ENCODE measurements around the gene FNDC3B. TPM values are rescaled to one million over a fixed set of nuclear protein-coding genes. Genes with fewer than 3 reads are reported as not detected.

The FNDC3B gene
- total and polyA plus RNA-seq, 2 of the 8 experiments (the other 6 are each of a cell fraction or from before 2014, with no cell fraction given): 14.1 to 44.4 TPM

- Histone ChIP-seq H3K4me2 (ENCODE audit: insufficient read depth in 1 of 2, low read depth in 2 of 2, low read length in 2 of 2) (no peak overlapping the region), H2BK12ac (ENCODE audit: low read depth, low read length) (no peak overlapping the region), H3K4me3 (ENCODE audit: extremely low read depth in 1 of 4, insufficient read depth in 2 of 4, low read depth in 3 of 4, low read length in 4 of 4) (no peak overlapping the region), H3K9ac (replicated peaks in 1 of 4; ENCODE audit: extremely low read depth in 1 of 4, low read depth in 3 of 4, low read length in 3 of 4) (no peak overlapping the region), H3K27me3 (replicated peaks in 1 of 4; ENCODE audit: control insufficient read depth in 3 of 4, extremely low read depth in 1 of 4, insufficient read depth in 3 of 4, low read length in 3 of 4) (no peaks in the 10 kb centered on the region), H2BK5ac (ENCODE audit: low read depth, low read length) (no peak overlapping the region), H3K27ac (ENCODE audit: low read depth, low read length) (no peak overlapping the region), H3K79me1 (ENCODE audit: low read depth, low read length) (no peaks in the 10 kb centered on the region), H3K14ac (ENCODE audit: insufficient read length) (no peak overlapping the region), H4K5ac (ENCODE audit: insufficient read length, low read depth, low read length) (no peak overlapping the region), H3K4me1 (replicated peaks in 1 of 4; ENCODE audit: control insufficient read depth in 3 of 4, insufficient read depth in 4 of 4, low read length in 3 of 4) (no peaks in the 10 kb centered on the region), H2BK120ac (replicated peaks; ENCODE audit: low read depth, low read length) (no peak overlapping the region), H2AFZ (ENCODE audit: low read length) (no peak overlapping the region), H3K23ac (ENCODE audit: insufficient read length) (no peak overlapping the region), H3K18ac (ENCODE audit: extremely low read depth, low read length) (no peak overlapping the region), H3K23me2 (ENCODE audit: low read depth, low read length) (no peaks in the 10 kb centered on the region), H4K91ac (replicated peaks; ENCODE audit: insufficient read length, low read length) (no peak overlapping the region), H3K56ac (replicated peaks; ENCODE audit: insufficient read length, low read depth, low read length) (no peak overlapping the region), H4K20me1 (replicated peaks in 1 of 2; ENCODE audit: control insufficient read depth in 1 of 2, insufficient read depth in 2 of 2, low read length in 2 of 2) (no peaks in the 10 kb centered on the region), H2AK5ac (ENCODE audit: low read depth, low read length) (no peak overlapping the region), H2BK15ac (ENCODE audit: low read length) (no peak overlapping the region), H3K4ac (replicated peaks; ENCODE audit: insufficient read length, low read depth, low read length) (no peak overlapping the region), H4K8ac (ENCODE audit: extremely low read depth, insufficient read depth, low read length) (no peak overlapping the region), H3K79me2 (ENCODE audit: control insufficient read depth in 1 of 2, insufficient read depth in 2 of 2, low read length in 2 of 2) (no peaks in the 10 kb centered on the region), H3K9me3 (ENCODE audit: insufficient read depth in 2 of 2, low read depth in 1 of 2, low read length in 1 of 2) (no peaks in the 10 kb centered on the region), H3K36me3 (ENCODE audit: control insufficient read depth in 2 of 4, insufficient read depth in 4 of 4, low read length in 3 of 4) (no peaks in the 10 kb centered on the region), H2BK20ac (ENCODE audit: low read length) (no peak overlapping the region)
- CTCF ChIA-PET (ENCODE audit: partially characterized antibody): interaction anchor here (0.5 to 1.3 kb wide), 4 partner anchors 128 to 716 kb away, joined by 3 read pairs; no protein-coding TSS in a partner anchor
- FAIRE-seq: no peak
- no peak for TF ChIP-seq SIRT6 (IDR thresholded peaks at IDR 0.05; ENCODE audit: low read length)
- TF ChIP-seq TAF7 (optimal IDR thresholded peaks at IDR 0.05; ENCODE audit: borderline replicate concordance, low read depth, low read length): no peak
- TF ChIP-seq RAD21 (IDR thresholded peaks at IDR 0.05 in 1 of 2, conservative IDR thresholded peaks at IDR 0.05 in 1 of 2; ENCODE audit: low read depth in 2 of 2, low read length in 2 of 2): no peak
- DNase-seq (ENCODE audit: low read depth in 1 of 2, low spot score in 2 of 2): no peak
- 92% methylated on average over 2 of the region's 2 CpGs; no CpG with 5 or more reads in 1 of the 2 experiments for WGBS, 2 experiments (ENCODE audit: extremely low coverage in 1 of 2, insufficient coverage in 1 of 2, insufficient read length in 1 of 2, insufficient replicate concordance in 2 of 2, low coverage in 1 of 2, low lambda C conversion rate in 2 of 2, missing lambda C conversion rate in 1 of 2)
- POLR2A ChIA-PET (ENCODE audit: partially characterized antibody): no interaction called here
Observed at GRCh38 chr3:171996178-171996817, 43.1 kb upstream of the FNDC3B start.
